ENCODE results near the gene KCTD2. TPM values are rescaled to one million over a fixed set of nuclear protein-coding genes. Genes with fewer than 3 reads are reported as not detected.
A peak's percentile ranks its signal among the peaks of the same experiment; 100 is the strongest.

Gene KCTD2
- polyA plus RNA-seq, 1 experiment = 36.0 TPM

GRCh38 chr17:75006653-75007052, 40.4 kb upstream of the KCTD2 start:
- Histone ChIP-seq H3K27ac (ENCODE audit: low read depth, low read length) (no peak overlapping the region), H3K27me3 (ENCODE audit: control insufficient read depth, insufficient read depth, low read length) (no peaks in the 10 kb centered on the region), H3K9me3 (ENCODE audit: control insufficient read depth, insufficient read depth, low read length) (no peaks in the 10 kb centered on the region), H3K4me3 (ENCODE audit: low read depth, low read length) (no peak overlapping the region)
- no peak for DNase-seq (ENCODE audit: low read depth, low spot score)
- no peak for TF ChIP-seq CTCF (IDR thresholded peaks at IDR 0.05; ENCODE audit: low read depth, low read length)
- ChIA-PET CTCF (interaction anchor here (1.2 kb wide), 1 partner anchor 18 kb away, joined by 3 read pairs; no protein-coding TSS in a partner anchor), POLR2A (no interaction called here)

- no peak for DNase-seq (ENCODE audit: low read depth, low spot score)
- CTCF ChIA-PET = interaction anchor here (1.3 to 1.6 kb wide), 2 partner anchors 20 to 46 kb away, joined by 3 read pairs; no protein-coding TSS in a partner anchor
- POLR2A ChIA-PET = no interaction called here
- no peak overlapping the region for H3K27ac ChIP-seq (ENCODE audit: low read depth, low read length)
- no peaks in the 10 kb centered on the region for H3K27me3 ChIP-seq (ENCODE audit: control insufficient read depth, insufficient read depth, low read length)
- TF ChIP-seq CTCF (IDR thresholded peaks at IDR 0.05; ENCODE audit: low read depth, low read length) = no peak
- H3K4me3 ChIP-seq (ENCODE audit: low read depth, low read length) = no peak overlapping the region
- no peaks in the 10 kb centered on the region for H3K9me3 ChIP-seq (ENCODE audit: control insufficient read depth, insufficient read depth, low read length)
Measured at GRCh38 chr17:75008373-75008772, 38.7 kb upstream of the KCTD2 start.

GRCh38 chr17:75009139-75009724, 37.8 kb upstream of the KCTD2 start:
- CTCF ChIA-PET = interaction anchor here (0.9 to 1.6 kb wide), 2 partner anchors 21 to 51 kb away, joined by 3 read pairs; no protein-coding TSS in a partner anchor
- POLR2A ChIA-PET = no interaction called here
- H3K4me3 ChIP-seq (ENCODE audit: low read depth, low read length) = no peak overlapping the region
- H3K27me3 ChIP-seq (ENCODE audit: control insufficient read depth, insufficient read depth, low read length) = no peaks in the 10 kb centered on the region
- H3K27ac ChIP-seq (ENCODE audit: low read depth, low read length) = no peak overlapping the region
- DNase-seq (ENCODE audit: low read depth, low spot score) = no peak
- no peak for TF ChIP-seq CTCF (IDR thresholded peaks at IDR 0.05; ENCODE audit: low read depth, low read length)
- no peaks in the 10 kb centered on the region for H3K9me3 ChIP-seq (ENCODE audit: control insufficient read depth, insufficient read depth, low read length)

GRCh38 chr17:75010683-75011400, 36.2 kb upstream of the KCTD2 start:
- no peak for DNase-seq (ENCODE audit: low read depth, low spot score)
- Histone ChIP-seq H3K27ac (ENCODE audit: low read depth, low read length) (peak overlapping the region; percentile 21), H3K4me3 (ENCODE audit: low read depth, low read length) (no peak overlapping the region), H3K9me3 (ENCODE audit: control insufficient read depth, insufficient read depth, low read length) (no peaks in the 10 kb centered on the region), H3K27me3 (ENCODE audit: control insufficient read depth, insufficient read depth, low read length) (no peaks in the 10 kb centered on the region)
- TF ChIP-seq CTCF (IDR thresholded peaks at IDR 0.05; ENCODE audit: low read depth, low read length) = no peak
- CTCF ChIA-PET = interaction anchor here (0.5 to 3.3 kb wide), 9 partner anchors 13 to 103 kb away, joined by 3 to 62 read pairs (median 8); partner anchors contain the start of gene CDR2L
- POLR2A ChIA-PET = interaction anchor here (3.0 kb wide), 1 partner anchor 22 kb away, joined by 30 read pairs; no protein-coding TSS in a partner anchor
